SK-N-SH treated with all-trans-retinoic acid at 6 μM for 48 hours (cell line): Measurements from ENCODE around the gene PLEKHG2.

Source experiments
- ATAC-seq: fragments of 200-7000 bp; cut with Tn5 transposase; 3 replicates; pipeline ENCODE4 v1.9.1; 2020; ENCODE audit warnings: mild to moderate bottlenecking, moderate library complexity
- ARNTL ChIP-seq: fragments of 450-650 bp; formaldehyde crosslinking; IDR thresholded peaks from 2 replicates; pipeline ENCODE4 v1.5.0; 2020; ENCODE audit warnings: low read depth, mild to moderate bottlenecking, moderate library complexity, borderline replicate concordance
- BACH2 ChIP-seq: fragments of 250-450 bp; sonication (Bioruptor Pico); IDR thresholded peaks from 2 replicates; pipeline ENCODE4 v1.9.0; 2021; ENCODE audit warnings: mild to moderate bottlenecking, borderline replicate concordance
- CSDC2 ChIP-seq: fragments of 250-450 bp; sonication (Bioruptor Pico); IDR thresholded peaks from 2 replicates; pipeline ENCODE4 v1.5.0; 2020; ENCODE audit warnings: mild to moderate bottlenecking, moderate library complexity
- ESRRG ChIP-seq: fragments of 250-450 bp; sonication (Bioruptor Pico); IDR thresholded peaks from 2 replicates; pipeline ENCODE4 v1.6.1; 2021; ENCODE audit warnings: mild to moderate bottlenecking
- GLIS3 ChIP-seq: fragments of 250-450 bp; sonication (Bioruptor Pico); IDR thresholded peaks from 2 replicates; pipeline ENCODE4 v1.5.0; 2020; ENCODE audit warnings: mild to moderate bottlenecking, moderate library complexity
- ISL1 ChIP-seq: fragments of 250-450 bp; sonication (Bioruptor Pico); IDR thresholded peaks from 2 replicates; pipeline ENCODE4 v2.1.2; 2022; ENCODE audit warnings: mild to moderate bottlenecking, moderate library complexity
- OSR1 ChIP-seq: fragments of 250-450 bp; sonication (Bioruptor Pico); IDR thresholded peaks from 2 replicates; pipeline ENCODE4 v1.8.0; 2022; ENCODE audit warnings: moderate library complexity, mild to moderate bottlenecking, inconsistent platforms
- PPARA ChIP-seq: fragments of 250-450 bp; sonication (Bioruptor Pico); IDR thresholded peaks from 2 replicates; pipeline ENCODE4 v1.5.0; 2020; ENCODE audit warnings: mild to moderate bottlenecking, borderline replicate concordance
- RARB ChIP-seq: fragments of 250-450 bp; sonication (Bioruptor Pico); IDR thresholded peaks from 2 replicates; pipeline ENCODE4 v1.8.0; 2021; ENCODE audit warnings: mild to moderate bottlenecking, moderate library complexity
- SNAI2 ChIP-seq: fragments of 250-450 bp; sonication (Bioruptor Pico); IDR thresholded peaks from 2 replicates; pipeline ENCODE4 v1.5.0; 2020; ENCODE audit warnings: mild to moderate bottlenecking, moderate library complexity
- TCF4 ChIP-seq: fragments of 250-450 bp; sonication (Bioruptor Pico); IDR thresholded peaks from 2 replicates; pipeline ENCODE4 v1.8.0; 2021; ENCODE audit warnings: mild to moderate bottlenecking, moderate library complexity, borderline replicate concordance
- TOX ChIP-seq: fragments of 250-450 bp; sonication (Bioruptor Pico); IDR thresholded peaks from 2 replicates; pipeline ENCODE4 v1.8.0; 2021; ENCODE audit warnings: mild to moderate bottlenecking, moderate library complexity, borderline replicate concordance
- ZC3H10 ChIP-seq: fragments of 250-450 bp; sonication (Bioruptor Pico); IDR thresholded peaks from 2 replicates; pipeline ENCODE4 v1.5.1; 2021; ENCODE audit warnings: mild to moderate bottlenecking, moderate library complexity
- ZFP30 ChIP-seq: fragments of 450-650 bp; formaldehyde crosslinking; IDR thresholded peaks from 2 replicates; pipeline ENCODE4 v1.5.0; 2022; ENCODE audit warnings: mild to moderate bottlenecking, moderate library complexity
- ZNF565 ChIP-seq: fragments of 450-650 bp; formaldehyde crosslinking; conservative IDR thresholded peaks from 2 replicates; pipeline ENCODE4 v1.5.0; 2020; ENCODE audit warnings: low read depth, mild to moderate bottlenecking, moderate library complexity
- ZNF70 ChIP-seq: fragments of 450-650 bp; formaldehyde crosslinking; IDR thresholded peaks from 2 replicates; pipeline ENCODE4 v1.5.0; 2020; ENCODE audit warnings: mild to moderate bottlenecking, moderate library complexity
- ZNF8 ChIP-seq: fragments of 450-650 bp; formaldehyde crosslinking; IDR thresholded peaks from 2 replicates; pipeline ENCODE4 v1.5.0; 2020; ENCODE audit warnings: mild to moderate bottlenecking, moderate library complexity
- TF ChIP-seq, protein P1 (sequence below): fragments of 250-450 bp; sonication (Bioruptor Pico); IDR thresholded peaks from 2 replicates; pipeline ENCODE4 v1.5.1; 2020; ENCODE audit warnings: low read depth, mild to moderate bottlenecking, moderate library complexity
- TF ChIP-seq, protein P2 (sequence below): fragments of 250-450 bp; sonication (Bioruptor Pico); IDR thresholded peaks from 2 replicates; pipeline ENCODE4 v1.8.0; 2020; ENCODE audit warnings: mild to moderate bottlenecking, moderate library complexity, borderline replicate concordance
- TF ChIP-seq, protein P3 (sequence below): fragments of 250-450 bp; sonication (Bioruptor Pico); IDR thresholded peaks from 2 replicates; pipeline ENCODE4 v1.8.0; 2021; ENCODE audit warnings: low read depth, mild to moderate bottlenecking, moderate library complexity, borderline replicate concordance
- TF ChIP-seq, protein P4 (sequence below): fragments of 250-450 bp; sonication (Bioruptor Pico); IDR thresholded peaks from 2 replicates; pipeline ENCODE4 v1.5.1; 2021; ENCODE audit warnings: mild to moderate bottlenecking, moderate library complexity
- TF ChIP-seq, protein P5 (sequence below): fragments of 250-450 bp; sonication (Bioruptor Pico); IDR thresholded peaks from 2 replicates; pipeline ENCODE4 v1.5.0; 2020; ENCODE audit warnings: mild to moderate bottlenecking, moderate library complexity

Gene PLEKHG2

DNA sequence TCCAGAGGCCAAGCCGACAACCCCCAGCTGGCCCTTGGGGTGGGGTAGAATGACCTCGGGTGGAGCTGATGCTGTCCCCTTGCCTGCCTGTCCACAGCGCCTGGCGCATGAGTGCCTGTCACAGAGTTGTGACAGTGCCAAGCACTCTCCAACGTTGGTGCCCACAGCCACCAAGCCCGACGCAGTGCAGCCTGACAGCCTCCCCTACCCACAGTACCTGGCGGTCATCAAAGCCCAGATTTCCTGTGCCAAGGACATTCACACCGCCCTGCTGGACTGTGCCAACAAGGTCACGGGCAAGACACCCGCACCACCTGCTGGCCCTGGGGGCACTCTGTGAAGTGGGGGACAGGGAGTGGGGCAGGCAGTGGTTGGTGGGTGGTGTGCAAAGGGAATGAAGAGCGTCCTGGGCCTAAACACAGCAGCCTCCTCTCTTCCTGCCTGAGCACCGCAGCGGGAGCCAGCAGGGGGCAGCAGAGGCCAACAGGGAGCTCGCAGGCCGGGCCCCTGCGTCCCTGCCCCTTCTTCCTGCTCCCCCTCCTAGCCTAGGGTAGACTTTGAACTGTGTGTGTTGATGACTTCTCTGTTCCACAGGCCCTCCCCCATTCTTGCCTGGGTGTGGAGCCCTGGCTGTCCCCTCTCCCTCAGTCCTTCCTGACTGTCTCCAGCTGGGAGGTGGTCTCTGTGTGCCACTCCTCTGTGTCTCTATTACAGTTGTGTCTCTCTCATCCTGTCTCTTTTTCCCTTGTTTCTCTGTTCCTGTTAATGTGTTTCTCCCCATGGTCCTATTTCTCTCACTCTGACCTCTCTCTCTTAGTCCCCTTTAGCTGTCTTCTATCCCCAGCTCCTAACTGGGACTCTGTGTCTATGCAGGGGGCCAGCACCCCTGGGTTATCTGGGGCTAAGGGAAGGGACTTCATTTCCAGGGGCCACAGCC, 14.8 kb upstream of the PLEKHG2 start:
- peak; percentile 85 for ATAC-seq
- TF ChIP-seq GLIS3 (CRISPR knock-in tag) (no peak), ZC3H10 (CRISPR knock-in tag) (no peak), ARNTL (CRISPR knock-in tag) (no peak), ESRRG (CRISPR knock-in tag) (no peak)

DNA sequence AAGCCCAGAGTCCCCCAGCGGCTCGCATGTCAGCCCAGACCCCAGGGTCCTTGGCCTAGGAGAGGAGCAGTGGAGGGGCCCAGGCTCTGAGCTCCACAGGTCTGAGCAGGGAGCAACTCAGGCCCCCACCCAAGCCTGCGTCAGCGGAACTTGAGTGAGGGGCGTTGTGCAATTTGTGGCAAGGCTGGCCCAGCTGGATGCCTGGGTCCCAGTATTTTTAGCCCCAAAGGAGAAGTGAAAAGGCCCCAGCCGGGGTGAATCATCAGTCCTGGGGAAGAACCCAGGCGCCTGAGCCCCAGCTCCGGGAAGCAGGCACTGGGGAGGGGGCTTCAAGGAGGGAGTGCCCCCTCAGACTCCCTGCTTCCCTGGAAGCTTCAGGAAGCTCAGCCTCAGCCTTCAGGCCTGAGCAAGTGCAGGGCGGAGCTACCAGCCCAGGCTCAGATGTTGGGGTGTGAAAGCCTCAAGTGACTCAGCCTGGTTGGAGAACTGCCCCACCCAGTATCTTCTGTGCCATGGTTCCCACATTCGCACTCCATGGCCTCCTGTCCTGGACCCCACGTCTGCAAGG, 14.1 kb upstream of the PLEKHG2 start:
- no peak for TF ChIP-seq ZNF565 (CRISPR knock-in tag)
- TF ChIP-seq OSR1 (CRISPR knock-in tag), result no peak
- no peak for TF ChIP-seq PPARA (CRISPR knock-in tag)
- no peak for TF ChIP-seq GLIS3 (CRISPR knock-in tag)
- no peak for TF ChIP-seq ZFP30
- no peak for TF ChIP-seq TOX (CRISPR knock-in tag)
- no peak for TF ChIP-seq ESRRG (CRISPR knock-in tag)
- TF ChIP-seq TCF4 (CRISPR knock-in tag), result no peak
- no peak for TF ChIP-seq ZNF8 (CRISPR knock-in tag)
- TF ChIP-seq, protein P1, sequence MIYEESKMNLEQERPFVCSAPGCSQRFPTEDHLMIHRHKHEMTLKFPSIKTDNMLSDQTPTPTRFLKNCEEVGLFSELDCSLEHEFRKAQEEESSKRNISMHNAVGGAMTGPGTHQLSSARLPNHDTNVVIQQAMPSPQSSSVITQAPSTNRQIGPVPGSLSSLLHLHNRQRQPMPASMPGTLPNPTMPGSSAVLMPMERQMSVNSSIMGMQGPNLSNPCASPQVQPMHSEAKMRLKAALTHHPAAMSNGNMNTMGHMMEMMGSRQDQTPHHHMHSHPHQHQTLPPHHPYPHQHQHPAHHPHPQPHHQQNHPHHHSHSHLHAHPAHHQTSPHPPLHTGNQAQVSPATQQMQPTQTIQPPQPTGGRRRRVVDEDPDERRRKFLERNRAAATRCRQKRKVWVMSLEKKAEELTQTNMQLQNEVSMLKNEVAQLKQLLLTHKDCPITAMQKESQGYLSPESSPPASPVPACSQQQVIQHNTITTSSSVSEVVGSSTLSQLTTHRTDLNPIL (CRISPR knock-in tag), result no peak
- TF ChIP-seq BACH2, result no peak
- TF ChIP-seq SNAI2 (CRISPR knock-in tag), result no peak
- no peak for TF ChIP-seq CSDC2
- no peak for TF ChIP-seq ARNTL (CRISPR knock-in tag)
- TF ChIP-seq RARB, result no peak
- TF ChIP-seq ZC3H10 (CRISPR knock-in tag), result no peak
- TF ChIP-seq, protein P2, sequence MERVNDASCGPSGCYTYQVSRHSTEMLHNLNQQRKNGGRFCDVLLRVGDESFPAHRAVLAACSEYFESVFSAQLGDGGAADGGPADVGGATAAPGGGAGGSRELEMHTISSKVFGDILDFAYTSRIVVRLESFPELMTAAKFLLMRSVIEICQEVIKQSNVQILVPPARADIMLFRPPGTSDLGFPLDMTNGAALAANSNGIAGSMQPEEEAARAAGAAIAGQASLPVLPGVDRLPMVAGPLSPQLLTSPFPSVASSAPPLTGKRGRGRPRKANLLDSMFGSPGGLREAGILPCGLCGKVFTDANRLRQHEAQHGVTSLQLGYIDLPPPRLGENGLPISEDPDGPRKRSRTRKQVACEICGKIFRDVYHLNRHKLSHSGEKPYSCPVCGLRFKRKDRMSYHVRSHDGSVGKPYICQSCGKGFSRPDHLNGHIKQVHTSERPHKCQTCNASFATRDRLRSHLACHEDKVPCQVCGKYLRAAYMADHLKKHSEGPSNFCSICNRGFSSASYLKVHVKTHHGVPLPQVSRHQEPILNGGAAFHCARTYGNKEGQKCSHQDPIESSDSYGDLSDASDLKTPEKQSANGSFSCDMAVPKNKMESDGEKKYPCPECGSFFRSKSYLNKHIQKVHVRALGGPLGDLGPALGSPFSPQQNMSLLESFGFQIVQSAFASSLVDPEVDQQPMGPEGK (CRISPR knock-in tag), result no peak
- TF ChIP-seq, protein P3, sequence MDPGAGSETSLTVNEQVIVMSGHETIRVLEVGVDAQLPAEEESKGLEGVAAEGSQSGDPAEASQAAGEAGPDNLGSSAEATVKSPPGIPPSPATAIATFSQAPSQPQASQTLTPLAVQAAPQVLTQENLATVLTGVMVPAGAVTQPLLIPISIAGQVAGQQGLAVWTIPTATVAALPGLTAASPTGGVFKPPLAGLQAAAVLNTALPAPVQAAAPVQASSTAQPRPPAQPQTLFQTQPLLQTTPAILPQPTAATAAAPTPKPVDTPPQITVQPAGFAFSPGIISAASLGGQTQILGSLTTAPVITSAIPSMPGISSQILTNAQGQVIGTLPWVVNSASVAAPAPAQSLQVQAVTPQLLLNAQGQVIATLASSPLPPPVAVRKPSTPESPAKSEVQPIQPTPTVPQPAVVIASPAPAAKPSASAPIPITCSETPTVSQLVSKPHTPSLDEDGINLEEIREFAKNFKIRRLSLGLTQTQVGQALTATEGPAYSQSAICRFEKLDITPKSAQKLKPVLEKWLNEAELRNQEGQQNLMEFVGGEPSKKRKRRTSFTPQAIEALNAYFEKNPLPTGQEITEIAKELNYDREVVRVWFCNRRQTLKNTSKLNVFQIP (CRISPR knock-in tag), result no peak
- no peak for TF ChIP-seq ZNF70 (CRISPR knock-in tag)
- TF ChIP-seq, protein P4, sequence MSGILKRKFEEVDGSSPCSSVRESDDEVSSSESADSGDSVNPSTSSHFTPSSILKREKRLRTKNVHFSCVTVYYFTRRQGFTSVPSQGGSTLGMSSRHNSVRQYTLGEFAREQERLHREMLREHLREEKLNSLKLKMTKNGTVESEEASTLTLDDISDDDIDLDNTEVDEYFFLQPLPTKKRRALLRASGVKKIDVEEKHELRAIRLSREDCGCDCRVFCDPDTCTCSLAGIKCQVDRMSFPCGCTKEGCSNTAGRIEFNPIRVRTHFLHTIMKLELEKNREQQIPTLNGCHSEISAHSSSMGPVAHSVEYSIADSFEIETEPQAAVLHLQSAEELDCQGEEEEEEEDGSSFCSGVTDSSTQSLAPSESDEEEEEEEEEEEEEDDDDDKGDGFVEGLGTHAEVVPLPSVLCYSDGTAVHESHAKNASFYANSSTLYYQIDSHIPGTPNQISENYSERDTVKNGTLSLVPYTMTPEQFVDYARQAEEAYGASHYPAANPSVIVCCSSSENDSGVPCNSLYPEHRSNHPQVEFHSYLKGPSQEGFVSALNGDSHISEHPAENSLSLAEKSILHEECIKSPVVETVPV (CRISPR knock-in tag), result no peak
- ATAC-seq, result no peak

DNA sequence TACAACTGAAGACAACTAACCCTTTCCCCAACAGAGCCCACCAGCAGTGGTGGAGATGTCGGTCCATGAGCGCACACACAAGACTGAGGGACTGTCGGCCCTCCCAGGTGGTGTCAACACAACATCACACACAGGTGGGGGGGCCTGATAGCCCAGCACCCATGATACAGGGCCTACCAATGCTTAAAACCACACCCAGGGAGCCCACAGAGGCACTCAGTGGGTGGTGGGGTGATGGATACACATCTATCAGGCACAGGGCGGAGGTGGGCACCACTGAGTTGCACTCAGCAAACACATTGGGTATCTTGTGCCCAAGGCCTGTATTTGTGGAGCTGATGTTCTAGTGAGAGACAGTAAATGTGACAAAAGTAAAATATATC, 12.8 kb upstream of the PLEKHG2 start:
- ATAC-seq, result no peak
- TF ChIP-seq ZNF8 (CRISPR knock-in tag) (no peak), TCF4 (CRISPR knock-in tag) (no peak), ISL1 (CRISPR knock-in tag) (no peak), TOX (CRISPR knock-in tag) (no peak), ZC3H10 (CRISPR knock-in tag) (no peak), GLIS3 (CRISPR knock-in tag) (no peak), ARNTL (CRISPR knock-in tag) (no peak), CSDC2 (no peak)
- TF ChIP-seq, protein P2 (CRISPR knock-in tag), result no peak
- TF ChIP-seq, protein P5, sequence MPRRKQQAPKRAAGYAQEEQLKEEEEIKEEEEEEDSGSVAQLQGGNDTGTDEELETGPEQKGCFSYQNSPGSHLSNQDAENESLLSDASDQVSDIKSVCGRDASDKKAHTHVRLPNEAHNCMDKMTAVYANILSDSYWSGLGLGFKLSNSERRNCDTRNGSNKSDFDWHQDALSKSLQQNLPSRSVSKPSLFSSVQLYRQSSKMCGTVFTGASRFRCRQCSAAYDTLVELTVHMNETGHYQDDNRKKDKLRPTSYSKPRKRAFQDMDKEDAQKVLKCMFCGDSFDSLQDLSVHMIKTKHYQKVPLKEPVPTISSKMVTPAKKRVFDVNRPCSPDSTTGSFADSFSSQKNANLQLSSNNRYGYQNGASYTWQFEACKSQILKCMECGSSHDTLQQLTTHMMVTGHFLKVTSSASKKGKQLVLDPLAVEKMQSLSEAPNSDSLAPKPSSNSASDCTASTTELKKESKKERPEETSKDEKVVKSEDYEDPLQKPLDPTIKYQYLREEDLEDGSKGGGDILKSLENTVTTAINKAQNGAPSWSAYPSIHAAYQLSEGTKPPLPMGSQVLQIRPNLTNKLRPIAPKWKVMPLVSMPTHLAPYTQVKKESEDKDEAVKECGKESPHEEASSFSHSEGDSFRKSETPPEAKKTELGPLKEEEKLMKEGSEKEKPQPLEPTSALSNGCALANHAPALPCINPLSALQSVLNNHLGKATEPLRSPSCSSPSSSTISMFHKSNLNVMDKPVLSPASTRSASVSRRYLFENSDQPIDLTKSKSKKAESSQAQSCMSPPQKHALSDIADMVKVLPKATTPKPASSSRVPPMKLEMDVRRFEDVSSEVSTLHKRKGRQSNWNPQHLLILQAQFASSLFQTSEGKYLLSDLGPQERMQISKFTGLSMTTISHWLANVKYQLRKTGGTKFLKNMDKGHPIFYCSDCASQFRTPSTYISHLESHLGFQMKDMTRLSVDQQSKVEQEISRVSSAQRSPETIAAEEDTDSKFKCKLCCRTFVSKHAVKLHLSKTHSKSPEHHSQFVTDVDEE, result no peak
